HG03039 (cell line): ENCODE results near the gene TSHZ3.

Source experiments
- ATAC-seq: cut with Tn5 transposase; IDR thresholded peaks from one replicate; pipeline ENCODE4 v1.9.1; 2021; ENCODE audit warnings: mild to moderate bottlenecking, moderate library complexity; ENCODE audit not compliant: unreplicated experiment

The TSHZ3 gene

DNA sequence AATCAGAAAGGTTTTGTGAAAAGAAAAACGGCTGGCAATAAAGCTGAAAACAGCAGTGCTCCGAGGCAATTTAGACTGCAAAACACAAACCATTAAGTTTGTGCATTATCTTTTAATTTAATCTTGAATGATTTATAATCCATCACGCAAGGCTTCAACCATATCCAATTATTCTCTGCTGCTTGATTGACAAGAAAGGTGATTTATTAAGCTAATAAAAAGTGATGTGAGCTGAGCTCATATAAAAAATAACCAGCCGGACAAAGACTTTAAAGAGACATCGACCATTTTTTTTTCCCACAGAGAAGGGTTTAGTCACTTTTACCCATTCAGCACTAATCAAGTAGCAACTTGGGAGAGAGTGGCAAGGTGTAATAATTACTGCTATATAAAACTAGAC lies 33.6 kb downstream of the TSHZ3 start:
- ATAC-seq, result no peak

DNA sequence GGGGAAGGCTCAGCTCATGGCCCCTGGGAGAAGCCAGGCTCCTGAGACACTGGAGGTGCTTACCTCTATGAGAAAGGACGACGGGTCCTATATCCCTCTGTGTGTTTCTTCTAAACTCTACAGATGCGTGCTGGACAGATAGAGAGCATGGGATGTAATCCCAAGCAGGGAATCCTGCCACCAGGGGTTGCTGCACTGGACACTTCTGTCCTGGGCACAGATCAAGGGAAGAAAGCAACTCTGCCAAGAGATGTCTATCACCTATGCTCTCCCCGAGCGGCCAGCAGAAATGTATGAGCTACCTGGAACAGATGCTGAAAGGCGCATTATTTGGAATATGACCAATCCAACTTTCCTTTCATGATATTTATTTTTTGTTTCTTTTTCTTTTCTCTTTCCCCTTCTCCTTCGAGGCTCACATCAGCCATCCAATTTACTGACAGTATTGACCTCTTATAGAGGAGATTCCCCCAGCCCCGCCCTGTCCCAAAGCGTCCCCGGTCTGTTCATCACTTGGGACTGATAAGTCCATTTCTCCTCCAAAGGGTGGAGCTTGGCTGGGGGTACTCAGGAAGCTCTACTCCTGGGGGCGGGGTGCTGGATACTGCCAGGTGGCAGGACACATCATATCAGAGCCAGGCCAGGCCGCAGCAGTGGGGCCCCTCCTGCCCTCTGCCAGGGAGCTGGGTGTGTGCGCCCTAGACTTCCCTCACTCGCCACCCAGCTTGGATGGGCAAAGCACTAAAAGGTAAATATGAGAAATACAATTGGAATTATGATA lies 34.2 kb downstream of the TSHZ3 start:
- no peak for ATAC-seq

DNA sequence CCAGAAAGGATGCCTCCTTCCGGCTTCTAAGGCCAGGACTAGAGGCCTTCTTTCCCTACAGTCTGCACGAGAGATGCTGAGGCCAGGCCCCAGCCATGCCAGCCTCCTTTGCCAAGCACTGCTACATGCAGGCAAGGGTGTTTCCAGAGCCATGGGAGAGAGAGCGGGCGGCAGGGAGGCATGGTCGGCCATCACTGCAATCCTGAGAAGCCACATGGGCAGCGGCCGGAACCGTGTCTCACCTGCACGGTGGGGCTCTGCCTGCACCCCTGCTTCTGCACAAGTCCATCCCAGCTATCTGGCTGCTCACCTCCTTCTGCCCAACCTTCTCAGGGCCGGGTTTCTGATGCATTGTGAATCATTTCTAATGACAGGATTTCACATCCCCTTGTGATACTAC lies 35.1 kb downstream of the TSHZ3 start:
- no peak for ATAC-seq

DNA sequence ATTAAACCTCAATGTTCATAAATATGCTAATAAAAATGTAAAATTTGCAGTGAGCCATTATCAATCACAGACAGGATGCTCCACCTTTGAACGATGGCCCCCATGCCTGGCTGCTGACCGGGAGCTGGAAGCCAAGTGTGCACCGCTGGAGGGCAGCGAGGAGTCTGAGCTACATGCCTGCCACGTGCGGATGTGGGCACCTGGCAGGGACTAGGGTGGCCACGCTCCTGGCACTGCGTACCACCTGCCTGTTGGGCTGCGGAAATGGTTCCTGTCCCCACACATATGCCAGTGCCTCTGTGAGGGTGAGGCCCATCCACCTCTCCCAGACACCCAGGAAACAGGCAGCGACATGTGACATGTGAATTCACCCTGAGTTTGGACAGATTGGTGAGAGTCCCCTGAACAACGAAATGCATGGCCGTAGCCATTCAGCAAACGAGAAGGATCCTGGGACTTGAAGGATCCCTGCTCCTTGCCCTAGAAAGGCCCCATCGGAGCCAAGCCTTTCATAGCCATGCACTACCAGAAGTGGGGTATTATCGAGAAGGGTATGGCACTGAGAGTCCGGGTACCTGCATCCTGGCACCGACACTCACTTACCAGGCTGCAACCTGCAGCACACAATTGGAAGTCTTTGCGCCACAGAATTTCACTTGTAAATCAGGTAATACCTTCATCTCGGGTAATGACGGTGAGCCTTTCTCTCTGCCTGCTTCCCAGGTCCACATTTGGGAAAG lies 35.8 kb downstream of the TSHZ3 start:
- ATAC-seq, result no peak

- ATAC-seq, result no peak
Measured at GRCh38 chr19:31312677-31313244, 36.5 kb downstream of the TSHZ3 start.

DNA sequence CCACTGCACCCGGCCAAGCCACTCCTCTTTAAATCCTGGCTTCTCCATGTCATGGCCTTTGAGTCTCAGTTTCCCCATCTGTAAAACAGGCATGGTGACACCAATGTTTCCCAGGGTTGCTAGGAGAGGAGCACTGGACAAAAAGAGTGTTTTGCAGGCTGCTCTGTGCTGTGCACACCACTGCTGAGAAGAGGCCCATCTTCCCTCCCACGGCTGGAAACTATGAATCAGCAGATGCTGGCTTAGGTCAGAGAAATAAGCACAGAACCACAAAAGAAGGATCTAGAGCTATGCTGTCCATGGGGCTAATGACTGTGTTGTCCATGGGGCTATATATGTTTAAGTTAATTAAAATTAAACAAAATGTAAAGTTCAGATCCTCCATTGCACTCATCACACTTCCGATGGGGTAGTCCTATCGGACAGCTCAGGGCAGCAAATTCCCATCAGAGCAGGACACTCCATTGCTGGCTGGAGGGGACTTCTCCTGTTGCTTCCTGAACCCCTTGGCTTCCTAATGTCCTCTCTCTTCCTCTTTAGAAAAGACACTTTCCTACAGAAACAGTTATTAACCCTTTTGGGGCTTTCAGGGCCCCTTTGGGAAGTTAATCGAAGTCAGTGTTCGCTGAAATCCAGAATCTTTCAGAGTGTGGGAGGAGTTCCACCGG lies 37.1 kb downstream of the TSHZ3 start:
- ATAC-seq, result no peak

DNA sequence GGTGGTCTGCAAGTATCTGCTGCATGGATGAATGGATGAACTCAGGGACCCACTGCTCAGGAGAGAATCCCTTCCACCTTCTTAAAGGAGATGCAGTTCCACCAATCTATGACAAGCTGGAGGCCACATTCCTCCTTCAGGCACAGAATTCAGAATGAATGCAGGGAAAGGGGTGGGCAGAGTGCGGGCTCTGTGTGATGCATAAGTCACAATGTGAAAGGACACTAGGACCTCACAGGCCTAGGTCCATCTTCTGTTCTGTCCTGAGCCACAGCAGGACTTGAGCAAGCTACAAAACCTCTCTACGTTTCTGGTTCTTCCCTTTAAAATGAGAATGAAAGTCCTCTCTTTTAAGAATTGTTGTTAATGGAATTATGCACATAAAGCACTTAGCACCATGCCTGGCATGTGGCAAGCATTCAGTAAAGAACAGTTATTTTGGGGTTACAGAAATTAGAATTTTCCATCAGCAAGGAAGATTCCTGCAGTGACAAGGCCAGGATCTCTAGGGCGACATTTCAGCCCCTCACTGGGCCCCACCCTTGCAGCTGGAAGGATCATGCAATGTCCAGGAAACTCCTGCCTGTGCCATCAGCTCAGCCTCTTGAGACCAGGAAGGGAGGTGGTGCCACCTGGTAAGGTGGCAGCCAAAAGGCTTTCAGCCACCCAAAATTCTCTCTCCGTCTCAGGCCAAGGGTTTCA lies 38.7 kb downstream of the TSHZ3 start:
- no peak for ATAC-seq

DNA sequence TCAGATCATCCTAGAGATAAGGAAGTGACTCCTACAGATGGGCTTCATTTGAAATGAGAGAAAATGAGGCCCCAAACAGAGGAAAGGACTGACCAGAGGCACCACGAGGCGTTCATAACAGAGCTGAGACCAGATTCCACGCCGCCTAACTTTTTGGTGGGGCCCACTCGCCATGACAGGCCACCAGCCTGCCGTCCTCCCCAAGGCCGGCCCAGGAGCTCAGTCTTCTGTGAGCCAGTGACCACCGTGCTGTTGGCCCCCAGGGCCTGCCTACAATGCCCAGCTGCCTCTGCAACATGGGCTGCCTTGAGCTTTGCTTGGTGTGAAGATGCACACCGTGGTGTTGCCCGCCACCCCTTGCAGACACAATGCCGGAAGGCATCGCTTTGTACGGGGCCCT lies 40.5 kb downstream of the TSHZ3 start:
- no peak for ATAC-seq

DNA sequence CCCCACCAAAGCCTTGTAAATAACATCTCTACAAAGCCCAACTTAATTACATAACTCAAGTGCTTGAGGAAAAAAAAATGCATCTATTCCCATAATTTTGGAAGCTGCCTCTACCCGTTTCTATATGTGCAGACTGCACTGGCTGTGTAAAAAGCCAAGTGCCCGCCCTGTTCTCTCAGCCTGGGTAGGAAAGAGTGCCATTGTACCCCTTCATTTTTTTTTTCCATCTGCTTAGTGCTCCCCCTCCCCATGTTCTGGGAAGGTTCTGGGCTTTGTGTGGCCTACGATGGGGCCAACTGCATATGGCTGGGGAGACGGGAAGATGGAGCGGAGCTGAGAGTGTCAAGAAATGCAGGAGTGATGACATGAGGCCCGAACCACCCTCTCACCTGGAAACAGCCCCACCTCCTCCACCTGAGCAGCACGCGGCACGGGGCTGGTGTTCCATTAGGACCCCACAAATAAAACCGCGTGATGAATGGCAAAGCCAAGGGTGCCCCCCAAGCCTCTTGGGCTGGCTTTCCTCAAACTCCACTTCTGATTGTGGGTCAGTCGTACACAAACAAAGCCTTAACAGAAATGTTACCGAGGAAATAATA lies 42.1 kb downstream of the TSHZ3 start:
- no peak for ATAC-seq

GRCh38 chr19:31306006-31306753 lies 43.1 kb downstream of the TSHZ3 start:
- ATAC-seq, result no peak

- no peak for ATAC-seq
Measured at GRCh38 chr19:31304831-31305312, 44.4 kb downstream of the TSHZ3 start.

GRCh38 chr19:31303262-31303815 lies 45.9 kb downstream of the TSHZ3 start:
- no peak for ATAC-seq

DNA sequence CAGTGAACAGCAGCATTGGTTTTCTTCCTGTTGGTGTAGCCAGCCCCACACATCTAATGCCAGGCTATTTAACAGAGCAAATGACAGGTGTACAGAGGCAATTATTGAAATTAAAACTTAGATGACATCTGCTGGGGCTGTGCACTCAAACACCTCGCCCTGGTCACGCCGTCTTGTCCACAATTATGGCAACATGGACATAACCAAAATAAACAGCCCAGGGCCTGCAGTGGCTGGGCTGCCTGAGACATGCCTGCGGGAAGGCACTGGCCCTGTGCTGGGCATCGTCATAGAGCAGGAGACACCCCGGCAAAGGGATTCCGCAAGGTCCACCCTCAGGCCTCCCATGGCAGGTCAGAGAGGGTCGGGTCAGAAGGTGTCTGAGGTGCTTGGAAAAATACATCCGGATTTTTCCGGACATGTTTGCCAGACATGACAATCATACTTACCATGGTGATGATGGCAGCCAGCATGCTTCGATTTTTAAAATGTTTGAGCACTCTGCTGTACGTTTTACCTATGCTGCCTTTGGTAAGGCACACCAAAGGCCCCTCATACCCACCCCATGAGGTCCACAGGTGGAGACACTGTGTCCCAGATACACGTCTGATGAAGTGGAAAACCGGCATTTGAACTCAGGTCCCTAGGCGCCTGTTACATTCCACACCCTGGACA lies 47.8 kb downstream of the TSHZ3 start:
- ATAC-seq, result no peak

DNA sequence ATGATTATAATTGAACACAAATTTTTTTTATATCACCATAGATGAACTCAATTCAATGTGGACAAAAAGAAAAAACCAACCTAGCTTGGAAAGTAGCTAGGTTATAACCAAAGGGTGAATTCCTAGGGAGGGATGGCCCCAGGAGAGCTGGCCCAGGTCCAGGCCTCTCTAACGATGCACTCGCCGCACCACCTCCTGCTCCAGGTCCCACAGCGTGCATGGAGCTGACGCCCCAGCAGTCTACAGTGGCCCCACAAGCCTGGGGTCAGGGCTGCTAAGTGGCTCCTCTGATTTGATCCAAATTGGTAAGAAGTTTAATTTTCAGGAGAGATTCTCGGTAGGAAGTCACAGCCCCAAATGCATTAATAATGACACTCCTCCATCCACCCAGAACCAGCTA lies 48.8 kb downstream of the TSHZ3 start:
- no peak for ATAC-seq

GRCh38 chr19:31299665-31300064 lies 49.6 kb downstream of the TSHZ3 start:
- ATAC-seq, result no peak

GRCh38 chr19:31297991-31298390 lies 51.2 kb downstream of the TSHZ3 start:
- ATAC-seq, result no peak

GRCh38 chr19:31296741-31297390 lies 52.4 kb downstream of the TSHZ3 start:
- ATAC-seq, result no peak

- no peak for ATAC-seq
Measured at GRCh38 chr19:31294189-31294588, 55.0 kb downstream of the TSHZ3 start.
